ENCODE results near the gene ASCL1. TPM values are rescaled to one million over a fixed set of nuclear protein-coding genes. Genes with fewer than 3 reads are reported as not detected.

ASCL1 gene
- total RNA-seq, 1 donor from 2014 or later, result not detected

GRCh38 chr12:102993537-102993936, 36.1 kb downstream of the ASCL1 start:
- no peaks in the 10 kb centered on the region for H3K36me3 Mint-ChIP-seq (ENCODE audit: low read depth)
- no peaks in the 10 kb centered on the region for H3K4me1 Mint-ChIP-seq (ENCODE audit: low read depth)
- H3K4me3 Mint-ChIP-seq (ENCODE audit: unreplicated experiment), result no peak overlapping the region
- H3K27ac Mint-ChIP-seq (ENCODE audit: unreplicated experiment), result no peak overlapping the region
- no peaks in the 10 kb centered on the region for H3K27me3 Mint-ChIP-seq (ENCODE audit: low read depth)
- no peak for DNase-seq (ENCODE audit: low spot score)
- peaks cover 7% of the 10 kb centered on the region for H3K9me3 Mint-ChIP-seq (ENCODE audit: low read depth)
- TF ChIP-seq CTCF (IDR thresholded peaks at IDR 0.05), result no peak

GRCh38 chr12:102995372-102995771, 37.9 kb downstream of the ASCL1 start:
- no peaks in the 10 kb centered on the region for H3K27me3 Mint-ChIP-seq (ENCODE audit: low read depth)
- no peak for TF ChIP-seq CTCF (IDR thresholded peaks at IDR 0.05)
- H3K9me3 Mint-ChIP-seq (ENCODE audit: low read depth), result peaks cover 20% of the 10 kb centered on the region
- no peak for DNase-seq (ENCODE audit: low spot score)
- no peaks in the 10 kb centered on the region for H3K4me1 Mint-ChIP-seq (ENCODE audit: low read depth)
- no peaks in the 10 kb centered on the region for H3K36me3 Mint-ChIP-seq (ENCODE audit: low read depth)
- H3K4me3 Mint-ChIP-seq (ENCODE audit: unreplicated experiment), result no peak overlapping the region
- no peak overlapping the region for H3K27ac Mint-ChIP-seq (ENCODE audit: unreplicated experiment)

Other genes with a start within 250 kb of the ASCL1 start
- gene PAH, start 40.4 kb upstream of the ASCL1 start, total RNA-seq, result not detected in 3 replicates